Measurements from ENCODE around the gene FGF22. TPM values are rescaled to one million over a fixed set of nuclear protein-coding genes. Genes with fewer than 3 reads are reported as not detected.
"Not testable (repeated sequence)": the region's sequence is repeated elsewhere in the genome, so short reads cannot be mapped to it uniquely, and the experiment has no call there.

The FGF22 gene
- total RNA-seq, 1 donor from 2014 or later = not detected

DNA sequence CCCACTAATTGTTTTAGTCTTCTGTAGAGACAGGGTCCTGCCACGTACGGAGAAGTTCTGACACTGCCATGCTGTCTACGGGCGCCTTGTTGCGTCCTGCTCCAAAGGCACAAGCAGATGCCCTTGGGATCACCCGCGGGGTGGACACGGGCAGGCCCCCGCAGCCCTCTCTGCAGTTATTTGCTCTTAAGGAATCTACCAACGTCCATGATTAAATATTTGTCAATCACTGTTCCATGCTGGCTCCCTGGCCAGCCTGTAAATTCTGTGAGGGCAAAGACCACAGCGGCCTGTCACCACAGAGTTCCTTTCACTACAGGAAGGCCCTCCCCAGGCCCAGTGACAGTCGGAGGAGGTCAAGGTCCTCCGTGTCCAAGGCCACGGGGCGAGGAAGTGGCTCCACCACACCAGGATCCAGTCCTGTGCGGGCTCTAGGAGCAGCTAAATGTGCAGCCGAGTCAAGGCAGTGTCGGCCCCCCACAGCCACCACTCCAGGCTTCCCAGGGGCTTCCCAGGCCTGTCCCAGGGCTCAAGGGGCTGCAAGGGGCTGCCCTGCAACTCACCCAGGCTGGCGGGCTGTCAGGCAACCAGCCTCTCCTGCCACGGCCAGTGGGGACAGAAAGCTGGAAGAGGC, 21.2 kb downstream of the FGF22 start:
- no peak for DNase-seq

DNA sequence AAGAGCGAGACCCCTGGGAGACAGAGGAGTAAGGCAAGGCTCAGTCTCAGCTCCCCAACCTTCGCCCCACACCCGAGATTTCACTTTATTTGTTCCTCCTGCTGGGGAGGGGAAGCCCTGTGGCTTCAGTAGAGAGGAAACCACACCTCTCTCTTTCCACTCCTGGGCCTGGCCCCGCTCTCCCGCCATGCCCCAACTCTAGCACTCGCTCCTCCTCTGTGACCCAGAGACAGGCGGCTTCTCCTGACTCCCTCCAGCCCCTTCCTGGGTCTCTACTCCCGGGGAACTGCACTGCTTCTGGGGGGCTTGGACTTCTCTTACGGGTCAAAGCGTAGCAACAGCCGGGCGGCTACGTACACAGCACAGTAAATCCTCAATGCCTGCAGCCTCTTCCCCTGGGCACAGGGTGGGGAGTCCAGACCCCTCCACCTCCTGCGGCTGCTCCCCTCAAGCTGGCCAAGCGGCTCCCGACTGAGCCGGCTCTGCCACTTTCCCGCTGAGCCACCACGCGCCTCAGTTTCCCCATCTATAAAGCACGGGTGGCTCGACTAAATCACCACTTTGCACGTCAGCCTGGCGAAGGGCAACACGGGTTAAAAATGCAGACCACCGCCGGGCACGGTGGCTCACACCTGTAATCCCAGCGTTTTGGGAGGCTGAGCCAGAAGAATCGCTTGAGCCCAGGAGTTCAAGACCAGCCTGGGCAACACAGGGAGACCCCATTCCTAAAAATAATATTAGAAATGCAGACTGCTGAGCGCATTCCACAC, 21.9 kb downstream of the FGF22 start:
- DNase-seq = no peak

DNA sequence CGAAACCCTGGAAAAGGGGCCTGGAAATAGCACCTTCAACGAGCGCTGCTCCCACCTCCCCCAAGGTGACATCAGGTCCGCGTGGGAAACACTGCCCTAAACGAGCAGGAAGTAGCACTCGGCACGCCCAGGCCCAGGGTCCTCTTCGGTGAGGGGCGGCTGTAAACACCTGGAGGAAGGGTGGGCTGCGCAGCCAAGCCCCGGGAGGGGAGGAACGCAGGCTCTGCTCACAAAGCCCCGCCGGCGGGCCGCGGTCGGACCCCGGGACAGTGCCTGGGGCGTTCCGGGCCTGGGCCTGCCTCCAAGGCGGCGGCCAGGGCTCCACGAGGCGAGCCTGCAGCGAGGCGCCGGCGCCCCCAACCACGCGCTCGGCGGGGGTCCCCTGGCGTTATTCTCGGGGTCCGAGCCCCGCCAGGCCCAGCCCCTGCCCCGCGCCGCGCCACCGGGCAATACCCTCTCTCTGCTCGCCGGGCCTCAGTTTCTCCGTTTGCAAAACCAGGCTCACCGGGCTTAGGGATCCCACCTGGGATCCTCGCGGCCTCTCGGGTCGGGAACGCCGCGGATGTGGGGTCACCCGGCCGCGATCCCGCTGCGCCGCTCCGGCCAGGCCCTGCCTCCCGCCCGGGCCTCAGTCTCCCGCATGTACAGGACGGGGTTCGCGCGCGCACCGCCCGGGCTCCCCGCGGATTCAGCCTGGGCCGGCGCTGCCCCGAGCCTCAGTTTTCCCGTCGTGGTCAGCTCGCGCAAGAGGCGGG, 22.7 kb downstream of the FGF22 start:
- peak; percentile 53 for DNase-seq

DNA sequence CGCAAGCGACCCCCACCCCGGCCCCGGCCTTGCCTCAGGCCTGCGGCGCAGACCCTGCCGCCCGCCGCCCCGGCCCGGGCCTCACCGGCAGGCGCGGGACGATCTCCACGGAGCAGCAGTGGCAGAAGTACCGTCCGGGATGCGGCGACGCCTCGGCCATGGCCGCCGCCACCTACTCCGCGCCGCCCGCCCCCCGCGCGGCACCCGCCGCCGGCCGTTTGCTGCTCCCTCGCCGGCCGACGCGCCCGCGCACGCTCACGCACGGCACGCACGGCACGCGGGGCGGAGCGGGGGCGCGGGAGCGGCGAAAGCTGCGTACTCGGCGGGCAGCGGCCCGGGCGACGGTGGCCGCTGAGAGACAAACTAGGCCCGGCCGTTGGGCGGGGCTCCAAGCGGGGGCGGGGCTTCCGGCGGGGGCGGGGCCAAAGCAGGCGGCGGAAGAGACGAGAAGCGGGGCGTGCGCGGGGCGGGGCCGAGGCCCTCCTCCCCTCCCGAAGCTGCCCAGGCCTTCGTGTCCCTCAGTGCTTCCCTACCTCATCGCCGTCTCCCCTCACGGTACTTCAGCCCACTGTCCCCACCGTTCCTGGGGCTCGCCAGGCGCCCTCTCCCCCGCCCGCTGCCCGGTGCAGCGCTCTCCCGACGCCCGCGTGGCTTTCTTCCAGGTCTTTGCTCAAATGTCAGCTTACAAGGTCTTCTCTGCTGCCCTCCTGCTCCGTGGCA, 23.4 kb downstream of the FGF22 start, which contains the start of gene RNF126:
RNF126 (minus strand) TSS at position 253 of the 720 bp plus-strand sequence; CDS start at position 160, 93 bp downstream.
- peak; percentile 95 for DNase-seq

DNA sequence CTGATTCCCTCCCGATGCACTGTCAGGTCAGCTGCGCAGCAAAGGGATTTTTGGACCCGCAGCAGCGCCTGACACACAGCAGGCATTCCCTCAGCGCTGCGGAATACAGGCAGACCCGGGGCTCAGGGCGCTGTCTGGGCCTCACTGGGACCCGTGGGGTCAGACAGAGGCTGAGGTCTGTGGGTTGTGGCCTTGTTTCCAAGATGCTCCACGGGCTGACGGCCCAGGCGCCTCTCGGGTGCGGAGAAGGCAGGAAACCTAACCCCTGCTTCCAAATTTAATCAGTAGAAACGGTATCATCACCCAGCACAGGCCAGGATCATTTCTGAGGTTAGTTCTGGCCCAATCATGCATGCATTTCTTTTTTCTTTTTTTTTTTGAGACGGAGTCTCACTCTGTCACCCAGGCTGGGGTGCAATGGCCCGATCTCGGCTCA, 24.0 kb downstream of the FGF22 start:
- no peak for DNase-seq

DNA sequence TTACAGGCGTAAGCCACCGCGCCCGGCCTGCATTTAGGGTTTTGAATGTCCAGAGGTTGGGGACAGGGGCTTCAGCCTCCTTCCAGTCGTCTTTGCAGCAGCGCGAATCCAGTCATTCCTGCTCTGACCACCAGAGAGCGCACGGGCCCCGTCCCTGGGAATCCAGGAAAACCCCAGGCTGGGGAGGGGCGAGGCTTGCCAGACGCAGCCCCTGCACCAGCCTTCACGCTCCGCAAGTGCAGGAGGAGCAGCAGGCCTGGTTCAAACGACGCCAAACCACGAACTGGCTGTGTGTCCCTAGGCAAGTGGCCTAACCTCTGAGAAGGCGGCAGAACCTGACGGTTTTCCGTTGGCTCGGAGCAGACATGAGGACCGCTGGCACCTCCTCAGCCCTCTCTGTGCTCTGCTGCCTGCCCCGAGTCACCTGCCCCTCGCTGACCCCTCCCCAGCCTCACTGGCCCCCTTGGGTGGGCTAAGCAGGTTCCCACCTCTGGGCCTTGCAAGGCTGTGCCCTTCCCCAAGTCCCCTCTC, 25.3 kb downstream of the FGF22 start:
- DNase-seq = peak; percentile 93

DNA sequence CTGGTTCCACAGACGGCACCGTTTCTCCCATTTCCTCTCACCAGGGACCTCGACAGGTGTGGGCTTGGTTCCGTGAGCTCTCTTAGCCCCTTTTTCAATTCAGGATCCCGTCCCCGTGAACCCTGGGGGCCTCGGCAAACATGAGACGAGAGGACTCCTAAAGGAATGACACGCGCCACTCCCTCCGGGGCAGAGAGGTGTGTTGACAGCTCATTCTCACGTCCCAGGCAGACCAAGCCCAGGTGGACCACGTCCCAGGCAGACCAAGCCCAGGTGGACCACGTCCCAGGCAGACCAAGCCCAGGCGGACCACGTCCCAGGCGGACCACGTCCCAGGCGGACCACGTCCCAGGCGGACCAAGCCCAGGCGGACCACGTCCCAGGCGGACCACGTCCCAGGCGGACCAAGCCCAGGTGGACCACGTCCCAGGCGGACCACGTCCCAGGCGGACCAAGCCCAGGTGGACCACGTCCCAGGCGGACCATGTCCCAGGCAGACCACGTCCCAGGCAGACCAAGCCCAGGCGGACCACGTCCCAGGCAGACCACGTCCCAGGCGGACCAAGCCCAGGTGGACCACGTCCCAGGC, 27.4 kb downstream of the FGF22 start:
- not testable (repeated sequence) for DNase-seq

DNA sequence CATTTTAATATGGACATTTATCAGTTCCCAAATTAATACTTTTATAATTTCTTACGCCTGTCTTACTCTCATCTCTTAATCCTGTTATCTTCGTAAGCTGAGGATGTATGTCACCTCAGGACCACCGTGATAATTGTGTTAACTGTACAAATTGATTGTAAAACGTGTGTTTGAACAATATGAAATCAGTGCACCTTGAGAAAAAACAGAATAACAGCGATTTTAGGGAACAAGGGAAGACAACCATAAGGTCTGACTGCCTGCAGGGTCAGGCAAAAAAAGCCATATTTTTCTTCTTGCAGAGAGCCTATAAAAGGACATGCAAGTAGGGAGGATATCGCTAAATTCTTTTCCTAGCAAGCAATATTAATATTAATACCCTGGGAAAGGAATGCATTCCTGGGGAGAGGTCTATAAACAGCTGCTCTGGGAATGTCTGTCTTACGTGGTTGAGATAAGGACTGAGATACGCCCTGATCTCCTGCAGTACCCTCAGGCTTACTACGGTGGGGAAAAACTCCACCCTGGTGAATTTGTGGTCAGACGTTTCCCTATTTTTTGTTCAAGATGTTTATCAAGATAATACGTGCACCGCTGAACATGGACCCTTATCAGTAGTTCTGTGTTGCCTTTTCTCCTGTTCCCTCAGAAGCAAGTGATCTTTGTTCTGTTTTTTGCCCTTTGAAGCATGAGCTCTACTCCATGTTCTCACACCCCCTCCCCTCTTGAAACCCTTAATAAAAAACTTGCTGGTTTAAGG, 29.2 kb downstream of the FGF22 start:
- not testable (repeated sequence) for DNase-seq

DNA sequence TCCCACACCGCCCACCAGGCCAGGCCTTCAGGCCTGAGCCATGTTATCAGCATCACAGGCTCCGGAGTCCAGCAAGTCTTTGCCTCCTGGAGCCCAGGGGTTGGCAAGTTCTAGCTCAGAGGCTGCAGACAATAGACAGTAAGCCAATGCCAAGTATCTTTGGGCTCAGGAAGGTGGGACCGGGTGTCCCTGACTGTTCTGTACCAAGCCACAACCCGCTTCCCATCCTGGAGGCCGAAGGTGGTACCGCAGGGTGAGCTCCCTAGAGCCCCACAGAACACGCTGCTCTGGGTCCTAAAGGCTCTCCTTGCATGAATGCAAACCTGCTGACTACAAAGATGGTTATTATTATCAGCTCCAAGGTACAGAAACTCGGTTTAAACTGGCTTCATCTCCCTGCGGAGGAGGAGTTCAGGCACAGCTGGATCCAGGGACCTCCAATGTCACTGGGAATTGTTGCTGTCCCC, 31.0 kb downstream of the FGF22 start:
- no peak for DNase-seq

DNA sequence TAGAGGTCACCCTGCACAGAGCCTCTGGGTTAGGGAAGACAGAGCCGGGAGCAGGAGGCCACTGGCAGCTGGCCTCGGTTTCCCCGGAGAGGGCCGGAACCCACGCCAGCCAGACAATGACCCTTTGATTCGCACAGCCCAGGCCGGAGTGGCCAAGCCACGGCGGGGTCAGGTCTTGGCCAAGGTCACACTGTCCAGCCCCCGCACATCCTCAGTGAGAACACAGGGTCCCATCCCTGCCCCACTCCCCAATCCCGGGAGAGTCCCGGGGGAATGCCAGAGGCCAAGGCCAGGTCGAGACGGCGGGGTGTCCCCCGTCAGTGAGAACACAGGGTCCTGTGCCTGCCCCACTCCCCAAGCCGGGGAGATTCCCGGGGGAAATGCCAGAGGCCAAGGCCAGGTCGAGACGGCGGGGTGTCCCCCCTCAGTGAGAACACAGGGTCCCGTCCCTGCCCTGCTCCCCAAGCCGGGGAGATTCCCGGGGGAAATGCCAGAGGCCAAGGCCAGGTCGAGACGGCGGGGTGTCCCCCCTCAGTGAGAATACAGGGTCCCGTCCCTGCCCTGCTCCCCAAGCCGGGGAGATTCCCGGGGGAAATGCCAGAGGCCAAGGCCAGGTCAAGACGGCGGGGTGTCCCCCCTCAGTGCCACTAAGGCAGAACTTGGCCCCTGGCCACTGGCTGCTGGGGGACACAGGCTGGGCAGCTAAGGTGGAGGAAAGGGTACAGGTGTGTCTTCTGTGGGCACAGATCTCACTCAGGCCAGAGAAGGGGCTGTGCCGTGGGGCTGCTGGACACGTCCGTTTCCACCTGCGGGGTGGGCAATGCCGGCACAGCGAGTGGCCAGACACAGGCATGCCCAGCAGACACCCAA, 34.8 kb downstream of the FGF22 start:
- no peak for DNase-seq

DNA sequence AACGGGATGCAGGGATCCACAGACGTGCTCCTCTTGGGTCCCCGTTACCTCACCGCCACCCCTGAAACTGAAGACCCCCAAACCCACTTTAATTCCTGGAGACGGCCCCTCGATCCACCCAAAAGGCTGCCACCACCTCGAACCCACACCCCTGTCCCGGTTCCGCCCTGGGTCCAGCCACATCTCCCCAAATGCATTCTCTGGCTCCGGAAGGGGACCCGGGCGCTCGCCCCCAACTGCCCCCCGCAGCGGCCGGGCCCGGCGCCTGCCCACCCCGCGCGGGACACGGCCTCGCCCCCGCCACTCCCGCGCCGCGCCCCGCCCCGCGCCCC, 36.3 kb downstream of the FGF22 start:
- no peak for DNase-seq

DNA sequence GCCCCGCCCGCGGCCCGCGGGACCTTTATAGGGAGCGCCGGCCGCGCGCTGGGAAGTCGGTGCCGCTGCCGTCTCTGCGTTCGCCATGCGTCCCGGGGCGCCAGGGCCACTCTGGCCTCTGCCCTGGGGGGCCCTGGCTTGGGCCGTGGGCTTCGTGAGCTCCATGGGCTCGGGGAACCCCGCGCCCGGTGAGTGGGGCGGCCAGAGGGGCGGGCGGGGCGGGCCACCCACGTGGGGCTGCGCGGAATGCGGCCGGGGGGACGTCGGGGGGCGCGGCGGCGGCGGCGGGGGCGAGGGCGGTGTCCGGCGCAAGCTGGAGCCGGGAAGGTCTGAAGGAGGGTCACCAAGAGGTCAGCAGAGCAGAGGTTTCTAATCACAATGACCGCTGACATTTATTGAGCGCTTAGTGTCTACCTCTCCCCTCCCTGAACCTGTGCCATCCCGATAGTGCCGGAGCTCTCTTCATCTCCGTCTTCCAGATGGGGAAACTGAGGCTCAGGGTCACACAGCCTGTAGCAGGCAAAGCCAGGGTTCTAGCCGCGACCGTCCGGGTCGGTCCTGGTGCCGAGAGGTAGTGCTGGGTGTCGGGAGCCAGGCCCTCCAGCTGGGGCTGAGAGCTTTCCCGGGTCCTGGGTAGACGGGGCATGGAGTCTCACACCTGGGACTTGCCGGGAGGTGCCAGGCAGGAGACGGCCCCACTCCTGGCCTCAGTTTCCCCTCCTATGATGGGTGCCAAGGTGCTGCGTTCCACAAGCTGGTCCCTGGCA, 36.8 kb downstream of the FGF22 start, which contains the start of gene FSTL3:
FSTL3 (plus strand) TSS at position 54 of the 767 bp plus-strand sequence; CDS start at position 86, 32 bp downstream.
- peak; percentile 35 for DNase-seq

DNA sequence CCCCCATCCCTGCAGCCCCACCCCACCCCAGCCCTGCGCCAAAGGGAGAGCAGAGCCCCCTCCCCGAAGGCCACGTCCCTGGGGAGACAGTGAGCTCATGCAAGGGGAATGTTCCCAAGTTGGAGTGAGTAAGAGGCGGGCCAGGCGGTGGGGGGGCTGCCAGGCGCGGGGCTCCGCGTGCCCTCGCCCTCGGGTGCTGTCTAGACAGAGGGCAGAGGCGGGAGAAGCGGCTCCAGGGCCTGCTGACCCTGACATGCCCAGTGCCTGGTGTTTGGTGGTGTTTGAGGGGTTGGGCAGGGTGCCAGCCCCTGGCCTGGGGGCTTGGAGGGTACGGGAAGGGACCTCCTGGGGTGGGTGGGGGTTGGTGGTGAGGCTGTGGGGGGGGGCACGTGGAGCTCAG, 37.5 kb downstream of the FGF22 start:
- DNase-seq = peak; percentile 63

DNA sequence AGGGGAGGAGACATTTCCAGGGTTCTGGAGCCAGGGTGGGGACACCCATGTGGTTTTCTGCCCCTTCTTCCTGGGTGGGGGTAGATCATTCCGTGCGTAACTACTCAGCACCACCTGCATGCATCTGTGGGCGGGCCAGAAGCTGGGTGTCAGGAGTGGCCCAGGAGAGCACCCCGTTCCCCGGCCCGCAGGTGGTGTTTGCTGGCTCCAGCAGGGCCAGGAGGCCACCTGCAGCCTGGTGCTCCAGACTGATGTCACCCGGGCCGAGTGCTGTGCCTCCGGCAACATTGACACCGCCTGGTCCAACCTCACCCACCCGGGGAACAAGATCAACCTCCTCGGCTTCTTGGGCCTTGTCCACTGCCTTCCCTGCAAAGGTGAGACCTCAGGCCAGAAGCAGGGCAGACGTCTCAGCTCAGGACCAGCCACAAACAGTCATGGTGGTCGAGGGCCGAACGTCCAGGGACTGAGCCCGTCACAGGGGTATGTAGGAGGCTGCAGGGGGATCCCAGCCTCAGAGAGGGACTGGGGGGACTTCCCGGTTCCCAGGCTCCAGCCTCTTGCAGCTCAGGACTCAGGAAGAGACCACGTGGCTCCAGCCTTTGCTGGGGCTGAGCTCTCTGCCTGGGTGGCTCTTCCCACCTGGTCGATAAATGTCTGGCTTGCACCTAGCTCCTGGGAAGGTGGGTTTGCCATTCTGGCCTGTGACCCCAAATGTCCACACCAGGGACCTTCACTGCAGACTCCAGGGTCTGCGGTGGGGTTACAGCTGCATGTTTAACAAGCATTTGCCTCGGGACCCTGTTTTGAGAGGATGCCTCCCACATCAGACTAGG, 38.1 kb downstream of the FGF22 start:
- DNase-seq = no peak

DNA sequence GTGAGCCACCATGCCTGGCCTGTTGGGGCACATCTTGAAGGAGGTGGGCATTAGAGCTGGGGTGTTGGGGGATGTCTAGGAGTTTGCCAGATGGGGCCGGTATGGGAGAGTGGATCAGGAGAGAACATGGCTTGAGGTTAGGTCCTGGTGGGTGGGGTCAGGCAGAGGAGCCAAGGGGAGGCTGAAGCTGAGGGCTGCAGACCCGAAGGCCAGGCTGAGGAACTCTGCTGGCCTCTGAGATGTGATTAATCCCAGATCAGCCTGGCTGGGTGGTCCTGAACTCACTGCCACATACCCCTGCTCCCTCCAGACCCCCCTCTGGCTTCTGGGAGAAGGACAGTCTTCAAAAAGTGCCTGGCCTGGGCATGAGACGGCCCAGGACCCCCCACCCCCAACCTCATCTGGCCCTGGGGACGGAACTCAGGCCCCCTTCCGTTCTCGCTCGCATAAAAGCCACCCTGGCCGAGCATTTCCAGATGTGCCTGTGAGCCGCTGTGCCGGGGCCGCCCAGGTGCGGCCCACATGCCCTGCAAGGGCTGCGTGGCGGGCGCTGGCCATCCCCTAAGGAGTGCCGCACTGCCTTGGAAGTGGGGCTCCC, 39.2 kb downstream of the FGF22 start:
- no peak for DNase-seq

DNA sequence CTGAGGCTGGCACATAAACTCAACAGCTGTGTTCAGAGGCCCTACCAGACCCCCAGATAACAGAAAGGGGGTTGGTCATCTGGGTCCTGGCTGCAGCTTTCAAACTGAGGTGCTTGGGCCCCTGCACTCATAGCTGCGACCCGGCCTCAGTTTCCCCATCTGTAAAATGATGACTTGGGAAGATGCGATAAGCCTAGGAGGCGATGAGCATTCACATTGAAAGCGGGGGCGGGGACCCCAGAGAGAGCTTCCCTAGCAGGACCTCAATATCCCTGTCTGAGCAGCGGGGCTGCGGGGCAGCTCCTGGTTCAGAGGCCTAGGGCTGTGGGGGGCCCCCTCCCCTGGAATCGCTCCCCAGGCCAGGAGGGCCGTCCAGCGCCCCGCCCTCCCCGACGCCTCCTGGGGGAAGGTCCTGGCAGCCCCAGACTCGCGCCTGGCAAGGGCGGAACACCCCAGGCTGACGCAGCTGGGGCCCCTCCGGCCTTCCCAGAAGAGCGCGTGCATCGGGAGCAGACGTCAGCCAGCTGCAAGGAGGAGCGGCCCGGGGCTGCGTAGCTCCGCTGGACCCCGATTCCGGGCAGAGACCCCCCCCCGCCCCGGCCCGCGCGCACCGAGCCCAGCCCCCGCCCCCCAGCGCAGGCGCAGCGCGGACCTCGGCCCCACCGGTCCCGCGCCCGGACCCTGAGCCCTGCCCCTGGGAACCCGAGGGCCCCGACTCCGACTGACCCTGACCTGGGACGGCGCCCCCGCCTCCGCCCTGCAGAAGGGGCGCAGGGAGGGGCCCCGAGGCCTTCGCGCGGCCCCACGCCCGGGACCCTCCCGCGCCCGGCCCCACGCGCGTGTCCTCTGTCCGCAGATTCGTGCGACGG, 40.0 kb downstream of the FGF22 start:
- DNase-seq = peak; percentile 88

All from tongue (tissue), 2 donors.